ENCODE data around the gene EIF4A3. TPM values are rescaled to one million over a fixed set of nuclear protein-coding genes. Genes with fewer than 3 reads are reported as not detected.
"Not testable (repeated sequence)": the region's sequence is repeated elsewhere in the genome, so short reads cannot be mapped to it uniquely, and the experiment has no call there.

The EIF4A3 gene
- total RNA-seq, 2 donors from 2014 or later: 99.8 to 114 TPM

DNA sequence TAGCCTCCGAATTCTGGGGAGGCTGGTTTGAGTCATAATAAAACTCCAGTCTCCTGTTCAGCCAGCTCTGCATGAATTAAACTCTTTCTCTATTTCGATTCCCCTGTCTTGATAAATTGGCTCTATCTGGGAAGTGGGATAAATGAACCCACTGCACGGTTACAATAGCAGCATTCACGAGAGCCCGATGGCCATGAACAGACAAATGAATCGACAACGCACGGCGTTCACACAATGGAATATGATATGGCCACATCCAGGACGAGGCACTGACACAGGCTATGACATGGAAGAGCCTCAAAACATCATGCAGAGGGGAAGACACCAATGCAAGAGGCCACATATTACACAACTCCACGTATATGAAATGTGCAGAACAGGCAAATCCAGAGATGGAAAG lies 17.3 kb upstream of the EIF4A3 start:
- intact Hi-C loops (cut with DNase I): no loop called here
- DNase-seq: no peak
- Histone ChIP-seq H3K27me3 (no peaks in the 10 kb centered on the region), H3K4me3 (no peak overlapping the region), H3K9me3 (no peaks in the 10 kb centered on the region), H3K9ac (ENCODE audit: low read depth in 2 of 2, low read length in 2 of 2) (no peak overlapping the region), H3K36me3 (no peaks in the 10 kb centered on the region), H3K27ac (no peak overlapping the region), H3K4me1 (no peaks in the 10 kb centered on the region)
- TF ChIP-seq, protein P1, sequence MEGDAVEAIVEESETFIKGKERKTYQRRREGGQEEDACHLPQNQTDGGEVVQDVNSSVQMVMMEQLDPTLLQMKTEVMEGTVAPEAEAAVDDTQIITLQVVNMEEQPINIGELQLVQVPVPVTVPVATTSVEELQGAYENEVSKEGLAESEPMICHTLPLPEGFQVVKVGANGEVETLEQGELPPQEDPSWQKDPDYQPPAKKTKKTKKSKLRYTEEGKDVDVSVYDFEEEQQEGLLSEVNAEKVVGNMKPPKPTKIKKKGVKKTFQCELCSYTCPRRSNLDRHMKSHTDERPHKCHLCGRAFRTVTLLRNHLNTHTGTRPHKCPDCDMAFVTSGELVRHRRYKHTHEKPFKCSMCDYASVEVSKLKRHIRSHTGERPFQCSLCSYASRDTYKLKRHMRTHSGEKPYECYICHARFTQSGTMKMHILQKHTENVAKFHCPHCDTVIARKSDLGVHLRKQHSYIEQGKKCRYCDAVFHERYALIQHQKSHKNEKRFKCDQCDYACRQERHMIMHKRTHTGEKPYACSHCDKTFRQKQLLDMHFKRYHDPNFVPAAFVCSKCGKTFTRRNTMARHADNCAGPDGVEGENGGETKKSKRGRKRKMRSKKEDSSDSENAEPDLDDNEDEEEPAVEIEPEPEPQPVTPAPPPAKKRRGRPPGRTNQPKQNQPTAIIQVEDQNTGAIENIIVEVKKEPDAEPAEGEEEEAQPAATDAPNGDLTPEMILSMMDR (IDR thresholded peaks at IDR 0.05): no peak

DNA sequence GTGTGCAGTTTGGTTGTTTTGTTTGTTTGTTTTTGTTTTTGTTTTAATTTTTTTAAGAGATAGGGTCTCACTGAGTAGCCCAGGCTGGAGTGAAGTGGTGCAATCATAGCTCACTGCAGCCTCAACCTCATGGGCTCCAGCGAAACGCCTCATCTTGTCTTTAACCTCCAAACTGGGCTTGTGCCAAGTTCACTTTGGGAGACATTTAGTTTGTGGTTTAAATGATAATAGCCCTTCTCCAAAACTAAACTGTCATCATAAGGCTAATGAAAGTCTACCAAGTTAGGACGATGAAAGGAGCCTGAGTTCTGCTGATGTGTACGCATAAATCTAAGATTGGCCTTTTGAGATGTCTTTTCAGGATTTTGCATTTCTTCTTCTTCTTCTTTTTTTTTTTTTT lies 16.4 kb upstream of the EIF4A3 start:
- Histone ChIP-seq H3K9me3 (no peaks in the 10 kb centered on the region), H3K36me3 (no peaks in the 10 kb centered on the region), H3K27me3 (no peaks in the 10 kb centered on the region), H3K9ac (ENCODE audit: low read depth in 2 of 2, low read length in 2 of 2) (no peak overlapping the region), H3K27ac (no peak overlapping the region), H3K4me1 (no peaks in the 10 kb centered on the region), H3K4me3 (no peak overlapping the region)
- TF ChIP-seq, protein P1 (IDR thresholded peaks at IDR 0.05): no peak
- intact Hi-C loops (cut with DNase I): no loop called here
- no peak for DNase-seq

DNA sequence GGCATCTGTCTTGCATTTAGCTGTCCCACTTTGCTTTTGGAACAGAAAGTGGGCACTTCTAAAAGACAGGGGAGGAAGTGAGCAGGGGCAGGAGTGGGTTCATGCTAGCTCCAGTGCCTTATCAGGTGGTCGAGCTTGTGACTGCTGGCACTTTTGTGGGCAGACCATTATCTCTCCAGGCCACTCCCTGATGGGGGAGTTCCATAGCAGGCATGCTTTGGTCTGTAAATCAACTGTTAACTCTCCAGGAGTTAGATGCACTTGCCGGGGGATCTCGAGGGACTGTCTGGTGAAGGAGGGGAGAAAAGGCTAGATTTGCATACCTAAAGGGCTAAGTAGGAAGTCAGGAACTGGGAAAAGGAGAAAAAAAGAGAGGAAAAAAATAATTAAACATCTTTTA lies 13.6 kb upstream of the EIF4A3 start:
- intact Hi-C loops (cut with DNase I): no loop called here

DNA sequence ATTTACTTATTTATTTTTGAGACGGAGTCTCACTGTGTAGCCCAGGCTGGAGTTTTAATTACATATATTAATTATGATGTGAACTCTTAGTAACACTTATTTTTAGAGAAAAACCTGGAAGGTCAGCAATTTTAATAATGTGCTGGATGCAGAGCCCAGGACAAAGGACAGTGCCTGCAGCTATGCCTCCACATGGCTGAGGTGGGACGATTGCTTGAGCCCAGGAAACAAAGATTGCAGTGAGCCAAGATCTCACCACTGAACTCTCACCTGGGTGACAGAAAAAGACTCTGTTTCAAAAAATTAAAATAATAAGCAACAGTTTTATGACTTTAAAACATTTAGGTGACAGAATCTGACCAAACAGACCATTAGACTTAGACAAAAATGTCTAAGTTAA lies 11.9 kb upstream of the EIF4A3 start:
- DNase-seq: no peak
- Histone ChIP-seq H3K36me3 (no peaks in the 10 kb centered on the region), H3K4me3 (no peak overlapping the region), H3K9me3 (no peaks in the 10 kb centered on the region), H3K9ac (ENCODE audit: low read depth in 2 of 2, low read length in 2 of 2) (no peak overlapping the region), H3K27ac (no peak overlapping the region), H3K27me3 (no peaks in the 10 kb centered on the region), H3K4me1 (no peaks in the 10 kb centered on the region)
- intact Hi-C loops (cut with DNase I): no loop called here
- TF ChIP-seq, protein P1 (IDR thresholded peaks at IDR 0.05): no peak

More for the DNA sequence above, 13.6 kb upstream of the EIF4A3 start:
- Histone ChIP-seq H3K36me3 (no peaks in the 10 kb centered on the region), H3K4me3 (no peak overlapping the region), H3K9me3 (no peaks in the 10 kb centered on the region), H3K9ac (ENCODE audit: low read depth in 2 of 2, low read length in 2 of 2) (no peak overlapping the region), H3K4me1 (no peaks in the 10 kb centered on the region), H3K27ac (no peak overlapping the region), H3K27me3 (no peaks in the 10 kb centered on the region)
- DNase-seq: no peak
- TF ChIP-seq, protein P1 (IDR thresholded peaks at IDR 0.05): no peak

DNA sequence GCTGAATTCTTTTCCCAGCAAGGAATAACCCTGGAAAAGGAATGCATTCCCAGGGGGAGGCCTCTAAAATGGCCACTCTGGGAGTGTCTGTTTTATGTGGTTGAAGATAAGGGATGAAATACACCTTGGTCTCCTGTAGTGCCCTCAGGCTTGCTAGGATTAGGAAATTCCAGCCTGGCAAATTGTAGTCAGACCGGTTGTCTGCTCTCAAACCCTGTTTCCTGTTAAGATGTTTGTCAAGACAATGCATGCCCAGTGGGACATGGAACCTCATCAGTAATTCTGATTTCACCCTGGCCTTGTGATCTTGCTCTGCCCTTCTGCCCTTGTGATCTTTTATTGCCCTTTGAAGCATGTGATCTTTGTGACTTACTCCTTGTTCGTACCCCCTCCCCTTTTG lies 8.7 kb upstream of the EIF4A3 start:
- H3K4me3 ChIP-seq; intact Hi-C loops (cut with DNase I); H3K27me3 ChIP-seq; H3K9me3 ChIP-seq; H3K27ac ChIP-seq; H3K4me1 ChIP-seq; H3K36me3 ChIP-seq; H3K9ac ChIP-seq (ENCODE audit: low read depth in 2 of 2, low read length in 2 of 2); DNase-seq: not testable (repeated sequence)

DNA sequence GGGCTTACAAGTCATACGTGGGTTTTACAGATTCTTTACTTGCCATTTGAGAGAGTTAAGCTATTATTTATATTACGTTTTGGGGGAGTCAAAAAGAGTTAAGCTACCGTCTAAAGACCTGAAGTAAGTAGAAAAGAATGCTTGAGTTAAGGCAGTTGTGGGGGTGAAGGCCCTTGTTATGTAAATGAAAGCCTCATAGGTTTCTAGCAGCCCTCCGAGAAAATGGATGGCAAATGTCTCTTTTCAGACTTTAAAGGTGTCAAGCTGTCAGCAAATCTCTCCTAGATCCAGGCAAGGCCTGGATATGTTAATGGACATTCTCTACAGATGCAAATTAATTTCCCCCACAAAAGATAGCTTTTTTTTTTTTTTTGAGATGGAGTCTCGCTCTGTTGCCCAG lies 7.2 kb upstream of the EIF4A3 start:
- TF ChIP-seq, protein P1 (IDR thresholded peaks at IDR 0.05): no peak
- Histone ChIP-seq H3K9ac (ENCODE audit: low read depth in 2 of 2, low read length in 2 of 2) (no peak overlapping the region), H3K9me3 (no peaks in the 10 kb centered on the region), H3K27me3 (no peaks in the 10 kb centered on the region), H3K27ac (no peak overlapping the region), H3K4me1 (no peaks in the 10 kb centered on the region), H3K4me3 (no peak overlapping the region), H3K36me3 (no peaks in the 10 kb centered on the region)
- DNase-seq: no peak
- intact Hi-C loops (cut with DNase I): no loop called here

Data from colonic mucosa (tissue), 4 donors.